COR-L47 (cell line): ENCODE measurements around the gene TBX15.
"Not testable (repeated sequence)": the region's sequence is repeated elsewhere in the genome, so short reads cannot be mapped to it uniquely, and the experiment has no call there.

Experiments used
- DNase-seq: peaks from one replicate; lab custom pipeline; 2025; lab: John Stamatoyannopoulos, UW

TBX15 gene

DNA sequence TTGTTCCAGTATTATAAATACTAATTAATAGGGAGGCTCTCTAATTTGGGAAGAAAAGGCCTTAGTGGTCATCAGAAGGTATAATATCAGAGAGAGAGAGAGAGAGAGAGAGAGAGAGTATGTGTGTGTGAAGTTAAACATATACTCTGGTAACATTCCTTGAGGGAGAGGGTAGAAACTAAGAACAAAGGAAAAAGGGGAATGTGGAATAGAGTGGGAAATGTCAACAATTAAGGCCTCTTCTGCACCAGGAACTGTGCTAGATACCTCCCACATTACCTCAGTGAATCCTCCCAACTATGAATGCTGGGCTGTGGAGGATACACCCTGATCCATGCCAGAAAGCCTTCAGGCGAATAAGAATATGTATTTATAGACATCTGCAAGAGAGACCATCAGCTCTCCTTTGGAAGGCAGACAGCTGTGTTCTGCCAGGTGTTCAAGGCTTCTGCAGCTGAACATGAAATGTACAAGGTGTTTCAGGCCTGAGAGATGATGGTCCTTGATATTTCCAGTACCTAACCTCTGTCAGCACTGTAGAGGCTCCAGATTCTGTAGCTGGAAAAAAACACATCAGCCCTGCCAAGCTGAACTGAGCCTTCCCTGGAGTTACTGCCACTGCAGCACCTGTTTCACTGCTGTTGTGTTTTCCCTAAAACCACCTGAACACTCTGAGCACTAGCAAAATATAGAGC, 29.1 kb downstream of the TBX15 start:
- DNase-seq = no peak

GRCh38 chr1:118958140-118958539, 30.0 kb downstream of the TBX15 start:
- DNase-seq = no peak

- DNase-seq = not testable (repeated sequence)
Measured at GRCh38 chr1:118957579-118957978, 30.6 kb downstream of the TBX15 start.

DNA sequence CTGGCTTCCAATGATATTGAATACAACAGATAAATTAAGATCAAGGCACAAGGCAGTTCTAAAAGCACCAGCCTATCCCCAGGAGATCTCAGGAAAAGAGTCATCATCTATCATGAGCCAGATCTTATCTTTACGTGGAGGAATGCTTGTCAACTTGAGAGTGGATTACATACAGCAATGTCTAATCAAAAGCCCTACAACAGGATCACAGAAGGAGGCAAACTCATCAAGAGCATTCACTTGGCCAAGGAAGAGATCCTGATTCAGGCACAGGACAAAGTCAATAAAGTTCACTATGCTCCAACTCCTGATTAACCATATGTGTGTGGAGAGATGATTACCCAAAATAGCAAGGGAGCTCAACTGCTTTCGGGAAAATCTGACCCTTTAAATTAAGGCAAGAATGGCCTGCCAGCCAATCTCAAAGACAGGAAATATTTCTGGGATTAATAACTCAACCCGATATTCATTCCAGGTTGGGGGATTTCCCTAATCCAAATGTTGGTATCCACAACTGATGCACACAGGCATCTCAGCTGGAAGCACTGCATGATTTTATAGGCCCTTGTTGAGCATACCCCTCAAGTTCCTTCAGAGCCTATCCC, 33.7 kb downstream of the TBX15 start:
- no peak for DNase-seq

GRCh38 chr1:118951270-118951936, 36.7 kb downstream of the TBX15 start:
- no peak for DNase-seq

DNA sequence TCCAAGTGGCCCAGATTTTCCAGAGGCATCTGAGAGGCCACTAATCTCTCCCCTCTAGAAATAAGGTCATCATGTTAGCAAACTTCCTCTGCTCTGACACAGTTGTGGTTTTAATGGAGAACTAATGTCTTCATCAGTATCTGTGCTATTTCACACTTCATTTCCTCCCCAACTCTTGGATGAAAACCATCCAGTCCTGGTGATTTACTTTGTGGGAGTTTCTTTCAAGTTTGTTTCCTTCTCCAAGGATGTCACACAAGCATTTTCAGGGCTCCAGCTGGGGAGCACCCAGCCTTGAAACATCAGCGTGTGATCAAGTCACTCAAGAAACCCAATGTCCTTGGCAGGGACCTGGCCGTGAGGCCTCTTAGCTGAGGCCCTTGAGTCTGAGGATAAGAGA, 38.8 kb downstream of the TBX15 start:
- DNase-seq = no peak

GRCh38 chr1:118948846-118949245, 39.3 kb downstream of the TBX15 start:
- no peak for DNase-seq

DNA sequence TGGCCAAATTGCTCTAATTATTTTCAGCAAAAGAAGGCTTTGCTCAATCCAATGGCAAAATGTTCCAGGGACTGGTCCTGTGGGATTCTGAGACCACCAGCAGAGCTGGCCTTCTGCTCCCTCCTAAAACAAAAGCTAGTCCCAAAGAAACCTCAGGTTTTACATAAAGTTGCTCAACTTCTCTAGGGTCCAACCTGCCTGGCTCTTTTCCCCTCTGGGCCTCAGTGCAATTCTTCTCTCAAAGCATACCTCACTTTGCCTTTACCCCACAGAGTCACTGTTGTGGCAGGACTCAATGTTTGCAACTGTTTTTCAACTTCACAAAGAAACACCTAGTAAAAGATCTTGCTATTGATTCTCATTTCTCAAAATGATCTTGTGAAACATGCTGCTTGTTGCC, 39.8 kb downstream of the TBX15 start:
- DNase-seq = no peak

DNA sequence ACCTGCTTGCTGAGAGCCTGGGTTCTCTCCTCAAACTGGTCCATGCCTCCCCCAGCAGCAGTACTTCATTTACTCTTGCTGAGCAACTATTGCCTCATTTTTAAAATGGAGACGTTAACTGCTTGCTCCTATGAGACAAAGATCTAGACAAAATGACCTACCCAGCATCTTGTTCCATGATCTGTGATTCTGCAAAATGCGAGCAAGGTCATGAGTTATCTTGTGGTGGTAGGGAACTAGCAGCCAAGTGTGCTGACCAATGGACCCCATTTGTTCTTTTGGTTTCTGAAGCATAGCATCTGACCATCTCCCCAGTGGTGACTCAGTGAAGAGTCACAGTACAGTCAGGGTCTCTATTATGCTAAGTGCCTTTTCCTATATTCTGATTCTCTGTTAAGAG, 40.4 kb downstream of the TBX15 start:
- no peak for DNase-seq

DNA sequence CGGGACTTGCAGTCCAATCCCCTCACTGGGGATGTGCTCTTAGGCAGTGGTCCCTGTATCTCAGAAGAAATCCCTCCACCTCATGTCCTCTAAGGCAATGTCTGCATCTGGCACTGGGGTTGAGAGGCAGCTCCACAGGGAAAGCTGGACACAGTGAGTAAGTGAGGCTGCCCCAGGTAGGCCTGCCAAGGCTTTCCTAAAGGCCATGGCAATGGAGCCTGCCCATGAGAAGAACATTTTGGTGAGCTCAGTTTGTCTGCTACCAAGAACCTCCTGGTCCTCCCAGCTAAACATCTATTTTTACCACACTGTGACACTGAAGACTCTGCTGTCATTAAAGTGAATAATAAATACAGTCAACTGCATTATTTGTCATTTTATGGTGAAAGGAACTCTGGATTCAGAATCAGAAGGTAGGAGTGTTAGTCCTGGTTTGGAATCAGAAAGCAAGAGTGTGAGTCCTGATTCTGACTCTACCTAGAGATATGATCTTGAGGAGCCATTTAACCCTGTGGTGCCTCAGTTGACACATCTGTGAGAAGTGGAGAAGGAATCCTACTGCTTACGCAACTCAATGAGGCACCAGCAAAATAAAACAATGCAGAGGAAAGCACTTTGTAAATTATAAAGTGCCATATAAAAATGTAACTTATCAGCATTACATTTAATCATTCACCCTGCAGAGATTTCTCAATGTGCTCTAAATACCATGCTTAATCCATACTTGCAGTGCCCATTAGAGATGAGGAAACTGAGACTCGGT, 41.0 kb downstream of the TBX15 start:
- DNase-seq = no peak

- peak; percentile 2 for DNase-seq
Measured at GRCh38 chr1:118945489-118945888, 42.7 kb downstream of the TBX15 start.

- no peak for DNase-seq
Measured at GRCh38 chr1:118944546-118944945, 43.6 kb downstream of the TBX15 start.

DNA sequence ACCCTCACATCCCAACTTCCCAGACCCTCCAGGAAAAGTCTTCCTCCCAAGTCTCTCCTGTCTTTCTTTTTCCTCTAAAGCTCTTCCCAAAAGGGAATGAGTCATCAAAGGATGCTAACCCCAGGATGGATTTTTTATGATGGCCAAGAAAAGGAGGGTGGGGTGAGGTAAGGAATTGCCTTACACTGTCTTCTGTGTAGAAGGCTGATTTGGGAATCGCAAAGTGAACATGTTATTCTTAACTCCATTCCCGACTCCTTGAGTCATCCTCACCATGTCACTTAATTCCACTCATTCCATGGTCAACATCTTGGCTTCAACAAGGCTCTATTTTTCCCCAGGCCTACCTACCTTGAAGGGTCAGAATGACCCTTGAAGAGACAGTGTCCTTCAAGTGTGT, 44.0 kb downstream of the TBX15 start:
- no peak for DNase-seq

GRCh38 chr1:118940957-118941356, 47.2 kb downstream of the TBX15 start:
- no peak for DNase-seq

- DNase-seq = no peak
Measured at GRCh38 chr1:118937413-118938072, 50.6 kb downstream of the TBX15 start.

GRCh38 chr1:118934706-118935105, 53.4 kb downstream of the TBX15 start:
- no peak for DNase-seq

DNA sequence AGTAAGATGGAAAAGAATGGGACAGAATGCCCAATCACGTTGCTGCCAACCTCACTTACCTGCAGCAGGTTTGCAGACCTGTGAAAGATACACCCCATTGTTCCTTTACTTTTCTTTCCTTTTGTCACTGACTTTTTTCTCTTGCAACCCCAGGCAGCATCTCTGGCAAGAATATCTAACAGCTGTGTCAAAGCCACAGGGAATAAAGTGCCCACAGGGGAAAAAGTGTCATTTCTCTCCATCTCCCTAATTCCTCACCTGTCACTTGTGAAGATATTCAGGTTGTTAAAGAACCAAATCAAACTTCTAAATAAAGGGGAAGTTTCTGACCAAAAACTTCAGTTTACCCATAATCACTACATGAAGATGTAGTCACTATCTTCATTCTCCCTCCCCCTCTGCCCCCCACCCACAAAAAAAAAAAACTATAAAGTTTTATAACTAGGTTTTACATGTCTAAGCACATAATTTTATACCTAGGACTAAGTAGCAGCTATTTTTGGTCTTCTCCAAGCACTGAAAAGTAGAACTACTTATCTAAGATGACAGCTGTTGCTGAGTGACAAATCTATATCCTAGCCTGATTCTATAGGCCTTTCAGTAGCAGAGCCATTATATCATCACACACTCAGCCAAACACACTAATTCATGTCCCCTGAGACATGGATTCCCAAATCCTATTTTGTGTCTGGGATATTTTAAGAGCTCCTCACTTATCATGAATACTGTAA, 54.9 kb downstream of the TBX15 start:
- DNase-seq = no peak

GRCh38 chr1:118931876-118932275, 56.3 kb downstream of the TBX15 start:
- DNase-seq = no peak

GRCh38 chr1:118928739-118929554, 59.2 kb downstream of the TBX15 start:
- no peak for DNase-seq

DNA sequence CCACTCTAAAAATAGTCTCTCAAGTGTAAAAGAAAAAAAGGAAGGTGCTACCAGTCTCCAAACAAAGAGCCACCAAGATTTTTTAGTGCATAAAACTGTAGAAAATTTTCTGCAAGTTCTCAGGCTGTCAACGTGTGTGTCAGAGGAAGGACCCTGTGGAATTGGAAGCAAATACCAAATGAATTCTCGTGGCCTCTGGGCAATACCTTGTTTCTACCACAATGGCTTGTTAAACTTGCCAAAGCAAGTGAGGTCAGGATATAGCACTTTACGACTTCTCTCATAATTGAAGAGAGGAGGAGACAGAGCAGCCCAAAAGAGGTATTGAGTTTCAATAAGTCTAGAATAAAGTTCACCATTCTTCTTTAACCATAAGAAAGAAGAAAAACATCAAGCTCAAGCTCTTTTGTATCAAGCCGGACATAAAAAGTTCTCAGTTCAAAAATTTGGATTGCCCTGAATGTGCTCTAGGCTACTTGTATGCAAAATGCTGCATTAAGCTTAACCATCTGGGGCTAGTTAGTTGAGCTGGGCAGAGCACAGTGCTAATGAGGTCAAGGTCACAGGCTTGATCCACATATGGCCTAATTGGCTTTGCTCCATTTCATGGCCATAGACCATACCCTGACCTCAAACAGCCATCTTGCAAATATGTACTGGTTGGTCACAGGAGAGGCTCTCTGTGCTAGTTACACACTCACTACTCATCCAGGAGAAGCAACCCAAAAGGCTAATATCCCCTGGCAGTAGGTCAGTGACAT, 60.5 kb downstream of the TBX15 start:
- DNase-seq = no peak
